IMR-90 (cell line): ENCODE data around the gene REG1A. TPM values are rescaled to one million over a fixed set of nuclear protein-coding genes. Genes with fewer than 3 reads are reported as not detected.

Source experiments
- ATAC-seq: fragments of 200-7000 bp; cut with Tn5 transposase; 2 replicates; pipeline ENCODE4 v1.9.1; 2020; ENCODE audit warnings: low read depth, mild to moderate bottlenecking, moderate library complexity
- BruUV-seq: library from RNA; stranded (reverse); fragments of 400-500 nt; replicated peaks from 2 replicates; lab custom pipeline; 2021; lab: Mats Ljungman, UMichigan
- CTCF ChIA-PET: fragments of 300-600 bp; formaldehyde crosslinking; extraction: SDS; loops from one replicate; lab custom pipeline; 2021; ENCODE audit warnings: antibody characterized with exemption; lab: Yijun Ruan, JAX
- POLR2A ChIA-PET: fragments of 300-600 bp; sonication (Branson Sonifier 250); formaldehyde crosslinking; loops from one replicate; lab custom pipeline; 2022; ENCODE audit warnings: antibody characterized with exemption; ENCODE audit not compliant: unreplicated experiment; lab: Charles Lee
- DNase-seq: peaks from one replicate; pipeline ENCODE4 v3.0.0; 2013
- H2AFZ ChIP-seq: replicated peaks from 2 replicates; pipeline ENCODE3; 2013; ENCODE audit warnings: low read length, mild to moderate bottlenecking; ENCODE audit not compliant: poor library complexity
- H2AK5ac ChIP-seq: 2 replicates; pipeline ENCODE4 v1.6.1; 2013; ENCODE audit warnings: low read depth, low read length, inconsistent platforms
- H2AK9ac ChIP-seq: replicated peaks from 2 replicates; pipeline ENCODE3; 2013; ENCODE audit warnings: mild to moderate bottlenecking, low read depth, low read length, moderate library complexity; ENCODE audit not compliant: poor library complexity
- H2BK120ac ChIP-seq: 2 replicates; pipeline ENCODE4 v1.6.1; 2013; ENCODE audit warnings: low read depth, low read length, inconsistent platforms
- H2BK15ac ChIP-seq: 3 replicates; pipeline ENCODE4 v1.6.1; 2013; ENCODE audit warnings: low read depth, low read length, inconsistent platforms
- H2BK20ac ChIP-seq: 2 replicates; pipeline ENCODE4 v1.6.1; 2013; ENCODE audit warnings: low read depth, mild to moderate bottlenecking, inconsistent platforms, low read length, moderate library complexity
- H2BK5ac ChIP-seq: 2 replicates; pipeline ENCODE4 v1.6.1; 2013; ENCODE audit warnings: mild to moderate bottlenecking, low read depth, low read length, inconsistent platforms; ENCODE audit not compliant: poor library complexity, severe bottlenecking
- H3K14ac ChIP-seq: replicated peaks from 2 replicates; pipeline ENCODE4 v1.6.1; 2013; ENCODE audit warnings: low read depth, low read length, inconsistent platforms
- H3K18ac ChIP-seq: 2 replicates; pipeline ENCODE4 v1.6.1; 2013; ENCODE audit warnings: low read depth, low read length, control low read depth
- H3K23ac ChIP-seq: 2 replicates; pipeline ENCODE4 v1.6.1; 2013; ENCODE audit warnings: low read depth, low read length, inconsistent platforms
- H3K27ac ChIP-seq: 2 replicates; pipeline ENCODE4 v1.5.1; 2013; ENCODE audit warnings: mild to moderate bottlenecking, control low read depth, low read length; ENCODE audit not compliant: insufficient read depth
- H3K27me3 ChIP-seq: 2 replicates; pipeline ENCODE4 v1.6.1; 2013; ENCODE audit warnings: low read length; ENCODE audit not compliant: control insufficient read depth, insufficient read depth
- H3K36me3 ChIP-seq: 2 replicates; pipeline ENCODE4 v1.6.1; 2013; ENCODE audit warnings: low read length, mixed read lengths; ENCODE audit not compliant: control insufficient read depth, insufficient read depth
- H3K4ac ChIP-seq: 2 replicates; pipeline ENCODE4 v1.6.1; 2013; ENCODE audit warnings: low read depth, low read length, inconsistent platforms
- H3K4me1 ChIP-seq: 2 replicates; pipeline ENCODE4 v1.6.1; 2013; ENCODE audit warnings: low read length, mixed read lengths; ENCODE audit not compliant: control insufficient read depth, insufficient read depth
- H3K4me2 ChIP-seq: 2 replicates; pipeline ENCODE4 v1.6.1; 2013; ENCODE audit warnings: low read depth, mild to moderate bottlenecking, control low read depth, low read length, moderate library complexity
- H3K4me3 ChIP-seq: 2 replicates; pipeline ENCODE4 v1.5.1; 2013; ENCODE audit warnings: low read depth, mild to moderate bottlenecking, control low read depth, low read length, moderate library complexity; ENCODE audit not compliant: insufficient read depth
- H3K56ac ChIP-seq: 2 replicates; pipeline ENCODE4 v1.6.1; 2013; ENCODE audit warnings: low read length, inconsistent platforms; ENCODE audit not compliant: insufficient read depth; ENCODE audit errors: extremely low read depth
- H3K79me1 ChIP-seq, 2 experiments: 2 replicates each; pipeline ENCODE4 v1.6.1; 2013; ENCODE audit warnings: low read length in 2 of 2, inconsistent platforms in 1 of 2, low read depth in 1 of 2
- H3K9ac ChIP-seq: 2 replicates; pipeline ENCODE4 v1.6.1; 2013; ENCODE audit warnings: low read depth, low read length, control low read depth
- H3K9me1 ChIP-seq: 2 replicates; pipeline ENCODE4 v1.6.1; 2013; ENCODE audit warnings: low read length, inconsistent platforms; ENCODE audit not compliant: insufficient read depth
- H3K9me3 ChIP-seq: 2 replicates; pipeline ENCODE4 v1.6.1; 2013; ENCODE audit warnings: low read length; ENCODE audit not compliant: control insufficient read depth, insufficient read depth
- H4K20me1 ChIP-seq: 2 replicates; pipeline ENCODE4 v1.6.1; 2013; ENCODE audit warnings: low read length, inconsistent platforms; ENCODE audit not compliant: insufficient read depth
- H4K5ac ChIP-seq: 2 replicates; pipeline ENCODE4 v1.6.1; 2013; ENCODE audit warnings: mild to moderate bottlenecking, low read depth, low read length, control low read depth
- H4K8ac ChIP-seq, 2 experiments: 2 replicates each; pipeline ENCODE4 v1.6.1; 2013; ENCODE audit warnings: low read depth in 2 of 2, low read length in 2 of 2, control low read depth in 1 of 2, inconsistent platforms in 1 of 2
- H4K91ac ChIP-seq: 2 replicates; pipeline ENCODE4 v1.6.1; 2013; ENCODE audit warnings: low read depth, low read length, inconsistent platforms; ENCODE audit not compliant: insufficient read depth
- CEBPB ChIP-seq: IDR thresholded peaks from 2 replicates; pipeline ENCODE4 v1.6.1; 2012; ENCODE audit warnings: low read depth, low read length, improper control_type of control experiment
- FOS ChIP-seq: fragments of 150-350 bp; IDR thresholded peaks from 2 replicates; pipeline ENCODE4 v1.6.1; 2016; ENCODE audit warnings: low read depth, low read length
- MAZ ChIP-seq: IDR thresholded peaks from 2 replicates; pipeline ENCODE4 v1.6.1; 2012; ENCODE audit warnings: low read depth, mild to moderate bottlenecking, low read length, improper control_type of control experiment, moderate library complexity, borderline replicate concordance
- RFX5 ChIP-seq: IDR thresholded peaks from 2 replicates; pipeline ENCODE4 v1.8.0; 2012; ENCODE audit warnings: low read depth, mild to moderate bottlenecking, low read length, moderate library complexity
- WGBS, 2 experiments: methylation state at CpG; one replicate each; pipeline versions ENCODE4 v1.1.5 to v1.1.7; 2013; ENCODE audit warnings: missing lambda C conversion rate in 2 of 2; ENCODE audit not compliant: insufficient read length in 1 of 2; ENCODE audit errors: extremely low coverage in 2 of 2; 5-methylcytosine and 5-hydroxymethylcytosine counted together
- dilution Hi-C: fragments of 300-500 bp; cut with HindIII; formaldehyde crosslinking; loops from one replicate; pipeline ENCODE4 v1.14.3; 2018; ENCODE audit warnings: low sequenced_read_pairs; ENCODE audit not compliant: unreplicated experiment
- in situ Hi-C: fragments of 300-500 bp; cut with MboI; formaldehyde crosslinking; loops from 3 replicates; pipeline ENCODE4 v1.14.3; 2019; ENCODE audit warnings: low sequenced_read_pairs, inconsistent platforms, mixed read lengths
- intact Hi-C: fragments of 100-400 bp; cut with micrococcal nuclease; formaldehyde crosslinking; loops from 2 replicates; pipeline ENCODE4 v1.10.0; 2022
- polyA plus RNA-seq, 3 experiments: library from polyadenylated mRNA; depleted of rRNA; stranded (reverse); fragments of >200 nt; gene quantifications; 2 replicates each; pipeline ENCODE4 v1.2.3, GENCODE V29; 2012; ENCODE audit warnings: low replicate concordance in 1 of 3
- total RNA-seq: library from RNA; depleted of rRNA; stranded (reverse); fragments of >200 nt; gene quantifications from 2 replicates; pipeline ENCODE4 v1.2.3, GENCODE V29; 2012

Gene REG1A
- total and polyA plus RNA-seq, 2 of the 4 experiments (the other 2 are of a cell fraction): not detected

GRCh38 chr2:79097843-79098242 lies 22.4 kb upstream of the REG1A start:
- ChIA-PET CTCF (no interaction called here), POLR2A (no interaction called here)
- H3K18ac ChIP-seq: no peak overlapping the region
- no peak overlapping the region for H3K4me3 ChIP-seq
- no peak for DNase-seq
- H3K9me3 ChIP-seq: peaks cover 18% of the 10 kb centered on the region
- dilution Hi-C loops: no loop called here
- no peak overlapping the region for H3K9ac ChIP-seq
- no peak overlapping the region for H3K14ac ChIP-seq
- H3K79me1 ChIP-seq: no peaks in the 10 kb centered on the region
- intact Hi-C loops: no loop called here
- TF ChIP-seq MAZ (no peak), RFX5 (no peak), FOS (no peak), CEBPB (no peak)
- H4K5ac ChIP-seq: no peak overlapping the region
- WGBS, 2 experiments: 30% methylated on average over 2 of the region's 6 CpGs; no CpG with 5 or more reads in 1 of the 2 experiments
- H2BK15ac ChIP-seq: no peak overlapping the region
- H3K56ac ChIP-seq: no peak overlapping the region
- H3K23ac ChIP-seq: no peak overlapping the region
- H2BK20ac ChIP-seq: no peak overlapping the region
- in situ Hi-C loops: no loop called here
- no peaks in the 10 kb centered on the region for H3K4me1 ChIP-seq
- ATAC-seq: no peak
- no peak overlapping the region for H3K27ac ChIP-seq
- H2AFZ ChIP-seq: no peak overlapping the region
- no peak overlapping the region for H2AK9ac ChIP-seq
- no peak overlapping the region for H2AK5ac ChIP-seq
- no peaks in the 10 kb centered on the region for H4K20me1 ChIP-seq
- no peak overlapping the region for H2BK120ac ChIP-seq
- H3K4ac ChIP-seq: no peak overlapping the region
- H3K36me3 ChIP-seq: no peaks in the 10 kb centered on the region
- no peak overlapping the region for H4K91ac ChIP-seq
- H2BK5ac ChIP-seq: no peak overlapping the region
- no TSS peak for BruUV-seq
- no peaks in the 10 kb centered on the region for H3K27me3 ChIP-seq
- no peak overlapping the region for H4K8ac ChIP-seq
- H3K9me1 ChIP-seq: no peaks in the 10 kb centered on the region
- no peak overlapping the region for H3K4me2 ChIP-seq
